ENCODE data around the gene BAK1.

GRCh38 chr6:33602180-33602579, 22.1 kb upstream of the BAK1 start:
- TF ChIP-seq CTCF (IDR thresholded peaks at IDR 0.05; ENCODE audit: poor library complexity) (no peak), EZH2phosphoT487 (IDR thresholded peaks at IDR 0.05; ENCODE audit: low read depth, severe bottlenecking, unreplicated experiment) (no peak), EZH2 (IDR thresholded peaks at IDR 0.05; ENCODE audit: borderline replicate concordance) (no peak)

Data from hepatocyte (in vitro differentiated cells).